K562 (cell line): ENCODE data around the gene MYOZ1. TPM values are rescaled to one million over a fixed set of nuclear protein-coding genes. Genes with fewer than 3 reads are reported as not detected.

ENCODE experiments used
- ARID3A ChIP-seq: IDR thresholded peaks from 2 replicates; pipeline ENCODE4 v1.6.1; 2012; ENCODE audit warnings: low read depth, low read length, improper control_type of control experiment, borderline replicate concordance
- BRF1 ChIP-seq: IDR thresholded peaks from 3 replicates; pipeline ENCODE4 v1.6.1; 2011; ENCODE audit warnings: borderline replicate concordance, mild to moderate bottlenecking; ENCODE audit not compliant: insufficient read length; ENCODE audit errors: extremely low read depth
- CBX5 ChIP-seq: IDR thresholded peaks from 2 replicates; pipeline ENCODE4 v1.6.1; 2014; ENCODE audit warnings: low read depth, borderline replicate concordance
- CTCFL ChIP-seq: IDR thresholded peaks from 2 replicates; pipeline ENCODE4 v1.6.1; 2011; ENCODE audit warnings: borderline replicate concordance, low read depth, mild to moderate bottlenecking, moderate library complexity, low read length; ENCODE audit not compliant: insufficient read depth, poor library complexity, severe bottlenecking
- E2F1 ChIP-seq: sonication (generic); formaldehyde crosslinking; IDR thresholded peaks from 2 replicates; pipeline ENCODE4 v1.8.1; 2023; ENCODE audit warnings: mild to moderate bottlenecking, missing genetic modification reagents, moderate library complexity
- ETS2 ChIP-seq: IDR thresholded peaks from 2 replicates; pipeline ENCODE4 v1.6.1; 2016; ENCODE audit warnings: borderline replicate concordance, missing genetic modification characterization, mild to moderate bottlenecking, moderate library complexity, missing compliant biosample characterization; ENCODE audit not compliant: poor library complexity, severe bottlenecking
- KLF10 ChIP-seq: fragments of 250-450 bp; sonication (Bioruptor Pico); IDR thresholded peaks from 2 replicates; pipeline ENCODE4 v1.6.1; 2021; ENCODE audit warnings: matching md5 sums
- LCOR ChIP-seq: sonication (generic); formaldehyde crosslinking; IDR thresholded peaks from 2 replicates; pipeline ENCODE4 v1.8.0; 2022; ENCODE audit warnings: mild to moderate bottlenecking, missing genetic modification reagents
- MCM2 ChIP-seq: fragments of 450-650 bp; IDR thresholded peaks from 2 replicates; pipeline ENCODE4 v1.6.1; 2017; ENCODE audit warnings: low read depth, mild to moderate bottlenecking
- MCM7 ChIP-seq, 2 experiments: fragments of 450-650 bp; IDR thresholded peaks; 2 replicates each; pipeline ENCODE4 v1.6.1; 2016 to 2018
- RAD51 ChIP-seq: fragments of 450-650 bp; IDR thresholded peaks from 2 replicates; pipeline ENCODE4 v1.7.1; 2016; ENCODE audit warnings: low read depth, mild to moderate bottlenecking, borderline replicate concordance
- RBM17 ChIP-seq: fragments of 200-400 bp; formaldehyde crosslinking; IDR thresholded peaks from 2 replicates; pipeline ENCODE4 v1.6.1; 2017; ENCODE audit warnings: low read depth, mild to moderate bottlenecking, low read length, borderline replicate concordance
- TCF7 ChIP-seq: sonication (generic); IDR thresholded peaks from 2 replicates; pipeline ENCODE4 v1.6.1; 2016; ENCODE audit warnings: antibody characterized with exemption, borderline replicate concordance
- ZHX1 ChIP-seq: fragments of 150-350 bp; conservative IDR thresholded peaks from 2 replicates; pipeline ENCODE4 v1.6.1; 2014; ENCODE audit warnings: low read length
- ZNF280A ChIP-seq: fragments of 450-650 bp; IDR thresholded peaks from 2 replicates; pipeline ENCODE4 v1.6.1; 2018; ENCODE audit warnings: mild to moderate bottlenecking, low read depth; ENCODE audit not compliant: partially characterized antibody
- ZNF589 ChIP-seq: fragments of 200-800 bp; sonication (Bioruptor generic); IDR thresholded peaks from 2 replicates; pipeline ENCODE4 v1.6.1; 2016; ENCODE audit warnings: low read depth, missing genetic modification characterization, missing compliant biosample characterization
- ZNF766 ChIP-seq: fragments of 200-800 bp; sonication (Bioruptor generic); conservative IDR thresholded peaks from 2 replicates; pipeline ENCODE4 v1.6.1; 2016; ENCODE audit warnings: missing genetic modification characterization, missing compliant biosample characterization
- polyA plus RNA-seq, 8 experiments: library from polyadenylated mRNA; depleted of rRNA in 4 of 8; stranded (reverse) in 5 of 8; unstranded in 3 of 8; fragments of >200 nt; fragmentation: Nextera tagmentation in 2 of 8; fragmentation: Illumina TruSeq in 1 of 8; extraction: Ambion mirVana in 2 of 8; extraction: Trizol in 1 of 8; gene quantifications; 2 replicates each; pipeline versions ENCODE4 v1.2.1 to v1.2.3, GENCODE V29; 2011 to 2014; ENCODE audit warnings: inconsistent platforms in 1 of 8, missing spikeins in 1 of 8
- total RNA-seq, 7 experiments: library from RNA; depleted of rRNA in 6 of 7; stranded (reverse); fragments of >200 nt in 6 of 7; fragmentation: Illumina TruSeq in 2 of 7; extraction: Trizol in 2 of 7; gene quantifications; 2 replicates each; pipeline versions ENCODE4 v1.2.1 to v1.2.3, GENCODE V29; 2011 to 2021; ENCODE audit warnings: low replicate concordance in 1 of 7

The MYOZ1 gene
- total and polyA plus RNA-seq, 9 of the 15 experiments (the other 6 are each of a cell fraction or from before 2014, with no cell fraction given) = 0.03 to 0.18 (median 0.07) TPM; not detected in 5

- TF ChIP-seq ETS2 = no peak
- TF ChIP-seq RAD51 = no peak
- no peak for TF ChIP-seq MCM2
- no peak for TF ChIP-seq ZHX1
- no peak for TF ChIP-seq TCF7
- TF ChIP-seq BRF1 = no peak
- TF ChIP-seq ZNF766 (CRISPR knock-in tag) = peak; percentile 89
- 0 out of 2 replicates have a peak, but pooled peaks have one; percentile 21 for TF ChIP-seq LCOR (CRISPR knock-in tag)
- no peak for TF ChIP-seq MCM7 (IDR thresholded peaks at IDR 0.05)
- TF ChIP-seq ZNF589 (CRISPR knock-in tag) = no peak
- no peak for TF ChIP-seq KLF10 (CRISPR knock-in tag)
- no peak for TF ChIP-seq CBX5
- no peak for TF ChIP-seq CTCFL
- no peak for TF ChIP-seq E2F1 (CRISPR knock-in tag)
- no peak for TF ChIP-seq ZNF280A
- no peak for TF ChIP-seq ARID3A
- no peak for TF ChIP-seq RBM17
Measured at GRCh38 chr10:73590881-73591799, 50.1 kb downstream of the MYOZ1 start, which contains the start of gene USP54 (continued).
